ENCODE results near the gene EXOSC6.
"Not testable (repeated sequence)": the region's sequence is repeated elsewhere in the genome, so short reads cannot be mapped to it uniquely, and the experiment has no call there.

The EXOSC6 gene

GRCh38 chr16:70197611-70198010 is 54.1 kb downstream of the EXOSC6 start:
- not testable (repeated sequence) for DNase-seq
